ENCODE measurements around the gene ANO2. TPM values are rescaled to one million over a fixed set of nuclear protein-coding genes. Genes with fewer than 3 reads are reported as not detected.

ANO2 gene
- polyA plus RNA-seq, 1 donor from 2014 or later, result 1.8 TPM

DNA sequence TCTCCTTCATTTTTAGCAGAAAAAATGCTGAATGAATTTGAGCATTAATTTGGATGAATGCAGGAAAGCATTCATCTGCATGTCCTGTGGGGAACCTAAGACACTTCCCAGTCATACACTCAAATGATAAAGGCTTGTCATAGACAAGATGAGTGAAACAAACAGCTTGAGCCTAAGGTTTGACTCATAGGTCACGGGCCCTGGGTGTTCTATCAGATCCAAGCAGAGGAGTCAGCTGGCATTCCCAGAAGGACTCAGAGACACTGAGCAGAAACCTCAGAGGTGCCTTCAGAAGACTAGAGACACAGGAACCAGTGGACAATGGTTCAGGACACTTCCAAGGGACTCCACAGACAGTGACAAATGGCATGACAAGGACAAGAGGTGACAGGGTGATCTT, 329.3 kb downstream of the ANO2 start:
- no peaks in the 10 kb centered on the region for H3F3A ChIP-seq (ENCODE audit: insufficient read depth, low read length, poor library complexity, severe bottlenecking)
- H4K20me1 ChIP-seq (ENCODE audit: insufficient read depth), result no peaks in the 10 kb centered on the region
- H3K4me2 ChIP-seq (ENCODE audit: low read length), result no peak overlapping the region
- TF ChIP-seq TAF1 (IDR thresholded peaks at IDR 0.05; ENCODE audit: low read depth), result no peak
- no peak for TF ChIP-seq REST (IDR thresholded peaks at IDR 0.05; ENCODE audit: borderline replicate concordance)
- TF ChIP-seq EZH2 (IDR thresholded peaks at IDR 0.05; ENCODE audit: borderline replicate concordance, insufficient read depth, low read length, poor library complexity, severe bottlenecking), result no peak
- no peaks in the 10 kb centered on the region for H3K9me2 ChIP-seq (ENCODE audit: insufficient read depth, low read length)
- H2AFZ ChIP-seq (ENCODE audit: low read depth, low read length), result no peak overlapping the region
- no peaks in the 10 kb centered on the region for H3K27me3 ChIP-seq (ENCODE audit: insufficient read depth, low read depth, low read length)
- H3K9me3 ChIP-seq (ENCODE audit: low read length), result peaks cover 3% of the 10 kb centered on the region
- no peaks in the 10 kb centered on the region for H3K36me3 ChIP-seq (ENCODE audit: insufficient read depth, low read length)
- H3K27ac ChIP-seq (ENCODE audit: low read length), result no peak overlapping the region
- no peak overlapping the region for H3K4me3 ChIP-seq (ENCODE audit: low read length)
- no peaks in the 10 kb centered on the region for H3K79me2 ChIP-seq (replicated peaks; ENCODE audit: insufficient read depth, low read length)
- H3K9ac ChIP-seq (ENCODE audit: low read length), result no peak overlapping the region

- Histone ChIP-seq H3K4me2 (ENCODE audit: low read length) (no peak overlapping the region), H3K4me3 (ENCODE audit: low read length) (no peak overlapping the region)
Observed at GRCh38 chr12:5614256-5614655, 330.8 kb downstream of the ANO2 start.

More at GRCh38 chr12:5614256-5614655, 330.8 kb downstream of the ANO2 start:
- H3K27me3 ChIP-seq (ENCODE audit: insufficient read depth, low read depth, low read length), result no peaks in the 10 kb centered on the region
- peaks cover 3% of the 10 kb centered on the region for H3K9me3 ChIP-seq (ENCODE audit: low read length)
- H3F3A ChIP-seq (ENCODE audit: insufficient read depth, low read length, poor library complexity, severe bottlenecking), result no peaks in the 10 kb centered on the region
- no peak overlapping the region for H3K27ac ChIP-seq (ENCODE audit: low read length)
- H4K20me1 ChIP-seq (ENCODE audit: insufficient read depth), result no peaks in the 10 kb centered on the region
- TF ChIP-seq SMC3 (conservative IDR thresholded peaks at IDR 0.05; ENCODE audit: poor library complexity) (no peak), CTCF (IDR thresholded peaks at IDR 0.05; ENCODE audit: poor library complexity, severe bottlenecking) (no peak), TAF1 (IDR thresholded peaks at IDR 0.05; ENCODE audit: low read depth) (no peak), EZH2 (IDR thresholded peaks at IDR 0.05; ENCODE audit: borderline replicate concordance, insufficient read depth, low read length, poor library complexity, severe bottlenecking) (no peak), REST (IDR thresholded peaks at IDR 0.05; ENCODE audit: borderline replicate concordance) (no peak), RAD21 (conservative IDR thresholded peaks at IDR 0.05) (no peak)
- no peaks in the 10 kb centered on the region for H3K36me3 ChIP-seq (ENCODE audit: insufficient read depth, low read length)
- H3K9me2 ChIP-seq (ENCODE audit: insufficient read depth, low read length), result no peaks in the 10 kb centered on the region
- no peaks in the 10 kb centered on the region for H3K79me2 ChIP-seq (replicated peaks; ENCODE audit: insufficient read depth, low read length)
- H3K9ac ChIP-seq (ENCODE audit: low read length), result no peak overlapping the region
- no peak overlapping the region for H2AFZ ChIP-seq (ENCODE audit: low read depth, low read length)

Measured in neural cell (in vitro differentiated cells).